NCI-H748 treated with DMSO at 0.1 percent for 48 hours (cell line): ENCODE results near the gene ZBTB7C.

Source experiments
- DNase-seq: peaks from one replicate; lab custom pipeline; 2025; lab: John Stamatoyannopoulos, UW

The ZBTB7C gene

DNA sequence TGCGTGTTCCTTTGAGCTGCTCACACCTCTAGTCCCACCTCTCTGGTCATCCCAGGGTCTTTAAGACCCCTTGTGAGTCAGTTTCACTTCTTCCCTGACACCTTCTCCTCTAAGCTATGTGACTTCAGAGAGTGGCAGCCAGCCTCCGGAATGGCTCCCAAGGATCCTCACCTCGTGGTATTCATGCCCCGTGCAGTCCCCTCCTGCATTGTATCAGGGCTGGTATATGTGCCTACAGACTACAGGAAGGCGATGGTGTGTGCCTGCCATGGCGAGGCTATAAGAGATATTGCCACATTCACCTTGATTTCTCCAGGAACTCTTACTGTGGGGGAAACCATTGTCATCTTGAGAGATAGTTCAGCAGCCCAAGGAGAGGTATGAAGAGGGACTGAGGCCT, 350.7 kb downstream of the ZBTB7C start:
- no peak for DNase-seq

DNA sequence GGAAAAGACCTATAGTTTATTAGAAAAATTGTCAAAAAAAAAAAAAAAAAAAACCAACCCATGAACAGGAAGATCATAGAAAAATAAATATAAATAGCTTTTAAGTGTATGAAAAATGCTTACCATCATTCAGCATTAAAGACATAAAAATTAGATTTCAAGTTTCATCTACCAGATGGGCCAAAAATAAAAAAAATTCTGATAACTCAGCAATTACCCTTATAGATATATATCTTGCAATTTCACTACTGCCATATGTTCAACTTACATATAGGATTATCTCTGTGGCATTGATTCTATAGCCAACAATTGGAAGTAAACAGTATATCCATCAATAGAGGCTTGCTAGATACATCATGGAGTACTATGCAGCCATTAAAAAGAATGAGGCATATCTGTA, 352.2 kb downstream of the ZBTB7C start:
- DNase-seq: no peak

DNA sequence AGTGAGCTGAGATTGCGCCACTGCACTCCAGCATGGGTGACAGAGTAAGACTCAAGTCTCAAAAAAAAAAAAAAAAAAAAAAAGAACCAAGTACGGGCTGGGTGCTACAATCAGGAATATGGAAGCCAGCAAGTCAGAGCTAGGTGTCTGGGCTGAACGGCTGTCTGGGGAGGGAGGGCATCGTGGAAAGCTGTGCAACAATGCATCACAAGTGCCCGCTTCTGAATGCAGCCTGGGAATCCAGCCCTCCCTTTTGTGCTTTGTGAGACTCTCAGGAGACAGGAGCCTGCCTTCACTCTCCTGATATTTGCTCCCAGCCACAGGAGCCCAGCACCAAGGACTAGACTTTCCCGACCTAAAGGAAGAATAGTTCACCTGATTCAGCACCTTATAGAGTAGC, 353.8 kb downstream of the ZBTB7C start:
- no peak for DNase-seq

DNA sequence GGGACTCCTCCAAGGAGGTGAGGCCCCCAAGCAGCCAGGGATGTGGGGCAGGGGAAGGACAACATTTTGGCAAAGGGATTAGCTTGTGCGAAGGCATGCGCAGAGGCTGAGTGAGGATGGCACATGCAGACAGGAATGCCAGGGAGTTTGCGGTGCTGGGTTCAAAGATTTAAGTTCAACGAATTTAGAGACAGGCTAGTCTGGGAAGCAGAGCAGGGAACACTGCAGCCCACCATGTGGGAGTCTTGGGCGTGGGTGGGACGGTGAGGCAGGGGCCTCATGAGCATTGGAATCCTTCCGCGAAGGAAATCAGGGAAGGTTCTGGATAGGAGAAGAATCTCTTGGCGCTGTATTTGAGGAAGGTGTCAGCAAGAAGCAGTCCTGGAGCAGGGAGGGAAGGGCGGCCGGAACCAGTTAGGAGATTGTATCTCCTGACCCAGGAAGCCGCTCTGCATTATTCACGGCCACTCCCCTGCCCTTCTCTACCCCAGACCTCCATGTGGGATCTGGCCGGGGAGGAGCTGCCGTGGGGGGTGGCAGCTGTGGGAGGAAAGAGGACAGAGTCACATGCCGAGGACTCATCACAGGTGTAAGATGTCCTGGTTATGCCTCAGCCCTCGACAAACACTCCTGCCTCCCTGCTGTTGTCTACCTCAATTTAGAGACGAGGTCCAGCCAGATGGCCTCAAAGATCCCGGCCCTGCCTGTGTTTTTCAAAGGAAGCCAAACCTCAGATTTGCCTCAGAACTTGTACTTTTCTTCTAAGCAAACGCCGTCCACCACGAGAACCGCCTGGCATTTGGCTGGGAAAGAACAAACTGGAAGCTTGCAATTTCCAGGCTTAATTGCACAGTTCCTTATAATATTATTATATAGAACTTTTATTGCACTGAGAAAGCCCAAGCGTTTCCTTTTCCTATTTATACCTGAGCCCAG, 355.0 kb downstream of the ZBTB7C start:
- no peak for DNase-seq

DNA sequence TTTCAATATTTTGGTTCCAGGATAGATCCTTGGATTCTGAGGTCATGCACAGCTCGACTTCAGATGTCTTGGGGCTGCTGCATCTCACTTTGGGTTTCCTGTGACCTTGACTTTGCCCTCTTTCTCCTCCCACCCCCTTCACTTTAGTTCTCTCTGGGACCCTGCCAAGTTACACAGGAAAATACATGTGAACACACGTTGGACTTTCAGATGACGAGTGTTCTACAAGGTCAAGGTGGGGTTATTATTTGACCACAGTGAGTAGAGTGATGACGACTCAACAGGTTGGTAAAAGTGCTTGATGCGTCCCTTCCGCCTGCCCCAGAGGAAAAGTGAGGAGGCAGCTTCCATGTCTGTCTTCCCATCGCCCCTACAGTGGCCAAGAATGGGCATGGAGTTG, 356.3 kb downstream of the ZBTB7C start:
- DNase-seq: no peak

DNA sequence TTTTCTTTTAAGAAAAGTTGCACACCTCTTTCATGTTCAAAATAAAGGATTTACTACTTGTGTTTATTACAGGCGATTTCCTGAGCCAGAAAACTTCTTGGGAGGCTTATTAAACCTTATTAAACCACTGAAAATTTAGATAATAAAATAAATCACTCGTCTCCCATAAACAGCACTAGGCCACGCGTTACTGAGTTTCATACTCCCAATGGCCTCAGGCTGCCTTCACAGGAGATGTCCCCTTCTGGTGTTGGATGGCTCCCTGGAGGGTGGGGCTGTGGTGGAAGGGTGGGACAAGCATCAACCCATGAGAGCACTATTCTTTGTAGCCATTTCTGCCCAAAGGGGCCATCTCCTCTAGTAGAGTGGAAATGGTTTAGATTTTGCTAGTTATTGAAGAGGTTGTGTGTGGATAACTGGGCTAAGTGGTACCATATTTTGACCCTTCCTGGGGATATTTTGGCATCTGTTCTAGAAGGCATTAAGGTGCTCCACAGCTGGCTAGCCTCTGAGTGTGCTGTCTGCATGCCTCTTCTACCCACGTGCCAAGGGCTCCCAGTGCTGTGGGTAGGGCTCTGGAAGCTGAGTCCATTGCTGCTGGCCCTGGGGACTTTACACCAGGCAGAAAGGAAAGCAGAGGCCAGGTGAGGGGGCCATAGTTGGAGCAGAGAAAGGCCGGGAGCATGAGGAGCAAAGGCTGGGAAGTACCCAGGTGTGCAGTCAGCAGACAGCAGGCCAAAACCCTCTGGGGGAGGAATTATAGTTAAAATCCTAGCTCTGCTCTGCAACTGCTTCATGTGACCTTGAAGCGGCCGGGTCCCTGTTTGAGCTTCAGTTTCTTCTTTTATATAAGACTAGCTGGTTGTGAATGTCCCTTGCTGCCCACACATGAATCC, 357.0 kb downstream of the ZBTB7C start:
- DNase-seq: no peak

DNA sequence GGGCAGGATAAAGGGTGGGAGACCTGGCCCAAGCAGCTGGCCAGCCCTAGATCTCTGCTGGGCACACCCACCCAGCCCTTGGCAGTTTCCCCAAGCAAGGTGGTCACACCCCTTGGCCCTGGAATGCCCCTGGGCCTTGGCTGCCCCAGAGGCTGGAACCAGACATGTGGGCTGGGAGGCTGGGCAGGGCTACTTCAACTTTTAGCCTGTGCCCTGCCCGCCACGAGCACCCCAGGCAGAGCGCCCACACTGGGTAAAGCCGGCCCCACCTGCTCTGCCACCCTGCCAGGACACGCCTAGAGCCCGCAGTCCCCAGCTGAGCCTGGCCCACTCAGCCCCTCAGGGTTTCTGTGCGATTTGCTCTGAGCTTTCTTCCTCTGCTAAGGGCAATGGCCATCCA, 359.0 kb downstream of the ZBTB7C start:
- DNase-seq: no peak

DNA sequence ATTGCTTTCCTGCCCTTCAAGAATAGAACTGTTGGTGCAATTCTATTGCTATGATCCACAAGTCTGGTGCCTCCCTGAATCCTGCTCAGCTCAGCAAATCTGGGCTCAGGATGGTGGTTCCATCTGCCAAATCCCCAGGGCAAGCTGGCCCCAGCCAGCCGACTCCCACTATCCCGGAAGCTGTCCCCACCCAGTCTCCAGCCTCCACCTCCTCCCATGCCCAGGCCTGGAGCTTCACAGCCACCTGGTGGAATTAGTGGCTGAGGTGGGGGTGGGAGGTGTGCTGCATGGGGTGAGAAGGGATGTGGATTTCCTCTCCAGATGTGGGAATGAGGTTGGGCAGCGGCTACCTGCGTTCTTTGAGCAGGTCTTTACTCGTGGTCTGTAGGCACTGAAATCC, 359.4 kb downstream of the ZBTB7C start:
- DNase-seq: no peak

DNA sequence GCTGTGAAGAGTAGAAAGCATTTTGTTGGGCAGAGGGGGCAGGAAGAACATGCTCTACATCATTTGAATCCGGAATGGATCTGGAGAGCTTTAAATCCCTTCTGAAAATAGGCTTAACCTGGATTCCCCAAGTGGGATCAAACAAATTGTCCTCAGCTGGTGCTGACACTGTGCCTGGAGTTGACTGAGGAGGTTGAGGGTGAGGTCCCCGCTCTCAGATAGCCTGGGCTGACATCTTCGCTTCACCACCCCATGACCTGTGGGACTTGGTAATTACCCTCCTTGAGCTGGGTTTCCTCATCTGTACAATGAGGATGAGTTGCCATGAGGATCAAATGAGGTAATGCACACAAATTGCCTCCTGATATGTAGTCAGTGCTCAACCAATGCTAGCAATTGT, 360.9 kb downstream of the ZBTB7C start:
- DNase-seq: no peak

DNA sequence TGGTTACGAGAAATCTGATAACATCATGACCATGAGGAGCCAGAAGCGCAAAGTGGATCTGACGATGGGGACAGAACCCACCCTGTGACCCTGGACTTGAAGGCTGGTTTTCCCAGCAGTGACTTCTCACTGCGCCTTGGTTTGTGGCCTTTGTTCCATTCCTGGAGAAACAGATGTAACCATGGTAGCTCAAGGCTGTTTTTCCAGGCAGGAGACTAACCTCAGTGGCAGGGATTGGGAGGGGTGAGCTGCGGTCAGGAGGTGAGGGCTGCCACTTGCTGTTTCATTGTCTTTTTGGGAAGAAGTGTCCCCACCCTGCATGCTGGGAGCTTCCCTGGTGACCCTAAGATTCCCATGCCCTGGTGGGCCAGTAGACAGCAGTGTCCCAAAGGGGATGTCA, 362.3 kb downstream of the ZBTB7C start:
- DNase-seq: no peak

DNA sequence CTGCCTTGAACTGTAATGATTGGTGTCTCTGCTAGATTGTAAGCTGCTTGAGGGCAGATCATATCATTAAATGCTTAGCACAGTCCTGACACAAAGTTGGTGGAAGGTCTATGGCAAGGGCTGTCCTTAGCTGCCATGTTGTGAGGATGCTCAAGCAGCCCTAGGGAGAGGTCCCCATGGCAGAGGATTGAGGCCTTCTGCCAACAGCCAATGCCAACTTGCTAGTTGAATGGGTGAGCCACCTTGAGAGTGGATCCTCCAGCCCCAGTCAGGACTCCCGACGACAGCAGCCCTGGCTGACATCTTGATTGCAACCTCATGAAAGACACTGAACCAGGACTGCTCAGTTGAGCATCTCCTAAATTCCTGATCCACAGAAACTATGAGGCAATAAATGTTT, 363.4 kb downstream of the ZBTB7C start:
- DNase-seq: no peak

DNA sequence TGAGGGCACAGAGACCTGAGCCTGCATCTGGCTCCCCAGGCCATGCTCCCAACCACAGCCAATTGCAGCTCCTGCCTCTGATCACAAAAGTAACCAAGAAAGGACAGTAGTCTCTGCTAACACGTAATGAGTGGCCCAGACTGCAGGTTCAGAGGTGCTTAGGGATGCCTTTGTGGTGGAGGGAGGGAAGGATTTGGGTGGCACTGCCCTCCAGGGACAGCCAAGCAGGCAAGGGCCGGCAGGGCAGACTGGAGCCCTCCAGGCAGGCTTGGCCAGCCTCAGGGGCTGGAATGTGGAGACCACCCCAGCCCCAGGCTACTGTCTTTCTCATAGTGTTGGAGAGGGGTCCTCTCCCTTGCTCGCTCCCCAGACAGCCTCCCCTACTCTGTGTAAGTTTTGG, 364.2 kb downstream of the ZBTB7C start:
- no peak for DNase-seq

DNA sequence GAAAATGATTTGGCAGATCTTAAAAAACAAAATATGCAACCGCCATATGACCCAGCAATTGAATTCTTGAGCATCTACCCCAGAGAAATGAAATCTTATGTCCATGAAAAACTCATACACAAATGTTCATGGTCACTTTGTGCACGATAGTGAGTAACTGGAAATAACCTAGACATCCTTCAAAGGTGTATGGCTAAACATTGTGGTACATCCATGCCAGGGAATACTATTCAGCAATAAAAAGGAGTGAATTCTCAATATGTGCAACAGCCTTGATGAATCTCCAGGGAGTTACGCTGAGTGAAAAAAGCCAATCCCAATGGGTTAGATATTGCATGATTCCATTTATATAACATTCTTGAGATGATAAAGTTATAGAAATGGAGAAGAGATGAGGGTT, 366.0 kb downstream of the ZBTB7C start:
- DNase-seq: no peak

DNA sequence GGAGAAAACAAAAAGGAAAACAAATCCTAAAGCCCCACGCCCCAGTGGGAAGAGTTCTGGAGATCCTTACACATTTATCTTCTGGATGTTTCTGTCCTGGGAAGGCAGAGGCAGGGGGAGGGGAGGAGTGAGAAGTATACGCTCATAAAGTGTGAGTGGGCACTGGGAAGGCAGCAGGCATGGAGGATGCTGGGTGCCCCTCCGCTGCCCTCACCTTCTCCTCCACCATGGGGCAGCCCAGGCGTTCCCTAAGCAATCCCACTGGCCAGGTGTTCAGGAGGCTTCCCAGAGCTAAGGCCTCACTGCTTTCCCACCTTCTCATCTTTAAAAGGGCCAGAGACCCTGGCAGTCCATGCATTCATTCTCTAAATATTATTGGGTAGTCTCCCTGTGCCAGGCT, 366.8 kb downstream of the ZBTB7C start:
- no peak for DNase-seq

DNA sequence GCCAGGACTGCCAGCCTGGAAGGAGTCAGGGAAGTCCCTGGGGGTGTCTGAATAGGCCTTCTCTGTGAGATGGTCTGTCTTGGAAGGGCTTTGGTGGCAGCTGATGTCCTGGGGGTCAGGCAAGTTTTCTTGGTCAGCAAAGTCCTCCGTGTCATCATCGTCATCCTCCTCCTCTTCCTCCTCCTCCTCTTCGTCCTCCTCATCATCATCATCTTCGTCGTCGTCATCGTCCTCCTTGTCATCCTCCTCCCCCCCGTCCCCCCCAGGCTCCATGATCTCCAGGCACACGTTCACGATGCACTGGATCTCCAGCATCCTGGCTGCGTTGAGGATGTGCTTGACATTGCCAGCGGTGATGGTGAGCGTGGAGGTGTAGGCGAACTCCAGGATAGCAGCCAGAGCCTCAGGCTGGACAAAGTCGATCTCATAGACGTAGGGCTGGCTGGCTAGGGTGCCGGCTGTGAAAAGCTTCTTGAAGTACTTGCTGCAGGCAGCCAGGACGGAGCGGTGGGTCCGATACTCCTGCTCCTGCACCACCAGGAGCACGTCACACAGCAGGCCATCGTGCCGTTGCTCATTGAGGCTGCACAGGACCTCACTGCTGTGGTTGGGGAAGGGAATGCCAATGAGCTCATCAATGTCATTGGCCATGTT, 368.6 kb downstream of the ZBTB7C start:
- no peak for DNase-seq

DNA sequence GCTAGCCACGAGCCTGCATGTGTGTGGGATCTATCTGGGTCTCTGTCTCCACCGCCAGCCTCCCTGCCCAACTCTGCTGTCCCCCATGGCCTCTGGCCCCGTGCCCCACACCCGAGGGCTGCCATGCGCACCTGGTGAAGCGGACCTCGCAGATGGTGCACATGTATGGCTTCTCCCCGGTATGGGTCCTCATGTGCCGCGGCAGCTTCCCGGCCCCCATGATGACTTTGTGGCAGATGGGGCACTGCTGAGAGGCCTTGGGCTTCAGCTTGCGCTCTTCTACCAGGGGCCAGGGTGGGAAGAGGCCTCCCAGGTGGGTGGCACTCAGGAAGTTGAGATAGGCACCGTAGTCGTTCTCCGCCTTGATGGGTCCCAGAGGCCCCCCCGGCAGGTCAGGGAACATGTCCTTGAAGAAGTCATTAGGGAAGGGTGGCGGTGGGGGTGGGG, 369.4 kb downstream of the ZBTB7C start:
- no peak for DNase-seq

DNA sequence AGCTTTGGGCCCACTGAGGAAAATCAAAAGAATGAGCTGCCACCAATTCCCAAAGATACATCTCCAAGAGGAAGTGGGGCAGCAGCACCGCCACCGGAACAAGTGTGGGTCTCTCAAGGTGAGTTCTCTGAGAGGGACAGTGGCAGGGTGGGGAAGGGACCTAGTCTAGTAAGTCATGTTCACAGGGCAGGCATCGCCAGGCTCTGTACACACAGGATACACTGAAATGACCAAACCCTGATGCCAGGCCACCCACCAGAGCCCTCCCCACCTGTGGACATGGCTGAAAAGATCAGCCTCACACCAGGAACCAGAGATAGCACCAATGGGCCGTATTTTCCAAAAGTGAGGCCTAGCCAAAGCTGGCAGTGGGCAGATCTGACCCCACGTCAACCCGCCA, 370.5 kb downstream of the ZBTB7C start:
- no peak for DNase-seq

DNA sequence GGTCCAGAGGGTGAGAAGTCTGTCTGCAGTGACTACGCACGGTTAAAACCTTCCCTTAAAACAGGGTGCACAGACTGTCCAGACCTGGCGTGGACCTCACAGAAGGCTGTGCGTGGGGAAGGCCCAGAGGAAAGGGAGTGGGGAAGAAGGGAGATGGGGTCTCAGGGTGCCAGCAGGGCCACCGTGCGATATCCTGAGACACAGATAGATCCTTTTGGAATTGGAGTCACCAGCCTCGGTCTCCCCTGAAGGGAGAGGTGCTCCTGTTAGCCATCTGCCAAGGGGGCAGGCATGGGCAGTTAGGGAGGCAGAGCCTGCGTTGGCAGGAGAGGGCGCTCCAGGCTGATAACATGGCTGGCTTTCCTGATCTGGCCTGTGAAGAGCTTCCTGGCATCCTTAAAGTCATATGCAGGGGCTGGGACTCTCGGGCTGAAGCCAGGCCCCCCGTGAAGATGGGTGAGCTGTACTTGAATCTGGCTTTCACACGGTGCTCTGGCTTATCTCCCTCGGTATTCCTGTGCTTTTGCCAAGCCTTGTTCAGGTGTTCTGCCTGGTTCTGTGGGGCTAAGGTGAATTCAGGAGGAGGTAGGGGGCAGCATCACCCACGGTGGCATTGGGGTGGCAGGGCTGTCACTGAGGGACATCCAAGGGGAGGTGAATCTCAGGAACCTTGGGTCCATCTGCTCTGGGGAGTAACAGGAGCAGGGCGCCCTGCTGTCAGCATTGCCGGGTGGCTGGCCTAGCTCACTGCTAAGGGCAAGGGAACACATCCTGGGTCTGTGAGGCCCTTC, 371.5 kb downstream of the ZBTB7C start:
- DNase-seq: no peak

DNA sequence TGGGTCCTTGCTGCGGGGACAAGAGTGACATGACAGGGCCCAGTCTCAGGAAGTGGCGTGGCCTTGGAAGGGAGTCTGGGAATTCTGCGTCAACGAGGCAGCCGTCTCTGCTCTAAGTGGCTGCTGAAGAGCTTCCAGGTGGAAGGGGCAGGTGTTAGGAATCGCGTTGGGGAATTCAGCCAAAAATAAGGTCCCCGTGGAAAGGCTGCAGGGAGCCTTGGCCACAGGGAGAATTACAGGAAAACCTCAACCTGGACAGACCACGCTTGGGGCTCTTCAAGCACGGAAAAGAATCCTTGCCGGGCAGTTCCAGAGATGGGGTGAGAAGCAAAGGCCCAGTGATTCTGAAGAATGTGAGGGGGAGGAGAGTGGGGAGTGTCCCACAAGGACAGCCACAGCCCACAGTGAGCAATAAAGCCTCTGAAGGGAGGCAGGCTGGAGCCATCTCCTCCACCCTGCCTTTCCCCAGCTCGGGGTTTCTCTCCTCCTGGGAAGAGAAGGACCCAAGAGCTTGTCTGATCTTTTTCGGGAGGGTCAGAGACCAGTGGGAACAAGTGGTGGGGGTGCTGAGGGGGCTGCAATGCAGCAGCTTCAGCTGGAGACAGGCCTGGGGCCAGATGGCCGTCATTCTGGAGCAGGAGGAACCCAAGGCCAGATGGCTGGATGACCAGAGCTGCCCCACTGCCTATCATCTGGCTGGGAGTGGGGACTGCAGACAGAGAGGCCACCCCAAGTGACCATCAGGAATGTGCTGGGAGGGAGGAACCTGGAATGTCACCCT, 372.4 kb downstream of the ZBTB7C start:
- DNase-seq: no peak

DNA sequence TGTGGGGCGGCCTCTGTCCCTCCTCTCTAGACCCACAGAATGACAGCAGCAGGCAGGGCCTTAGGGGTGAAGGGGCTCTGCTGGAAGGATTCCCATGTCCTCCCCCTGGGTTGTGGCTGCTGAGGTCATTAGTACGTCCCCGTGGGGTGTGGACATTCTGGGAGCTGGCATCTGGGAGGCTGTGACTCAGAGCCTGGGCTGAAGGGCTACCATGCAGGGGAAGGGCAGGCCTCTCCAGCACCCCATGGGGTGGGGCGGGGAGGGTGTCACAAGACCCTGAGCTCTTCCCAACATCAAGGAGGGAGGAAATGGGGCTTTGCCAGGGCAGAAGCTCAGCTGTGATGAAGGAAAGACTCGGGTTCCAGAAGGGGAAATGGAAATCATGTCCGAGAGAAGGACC, 373.0 kb downstream of the ZBTB7C start:
- DNase-seq: no peak

DNA sequence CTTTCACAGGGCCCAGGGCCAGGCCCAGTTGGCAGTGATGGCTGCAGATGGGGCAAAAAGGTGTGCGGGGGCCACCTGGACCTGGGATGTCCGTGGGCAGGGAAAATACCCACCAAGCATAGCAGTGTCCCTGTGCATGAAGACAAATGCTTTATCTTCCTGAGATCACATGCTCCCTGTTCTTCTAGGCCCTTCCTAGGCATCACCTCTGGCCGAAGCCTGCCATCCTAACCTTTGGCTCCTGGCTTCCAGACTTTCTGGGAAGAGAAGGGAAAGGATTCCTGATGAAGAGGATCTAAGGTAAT, 373.7 kb downstream of the ZBTB7C start:
- DNase-seq: no peak
